HL-60 (cell line): ENCODE data around the gene LRRIQ3.

Experiments
- GABPA ChIP-seq: IDR thresholded peaks from 2 replicates; pipeline ENCODE4 v1.6.1; 2012; ENCODE audit warnings: low read depth
- POLR2AphosphoS5 ChIP-seq: IDR thresholded peaks from 2 replicates; pipeline ENCODE4 v1.6.1; 2012; ENCODE audit warnings: low read depth
- SPI1 ChIP-seq: IDR thresholded peaks from 2 replicates; pipeline ENCODE4 v1.6.1; 2012; ENCODE audit warnings: low read depth, mild to moderate bottlenecking, borderline replicate concordance
- TF ChIP-seq, protein P1 (sequence below): IDR thresholded peaks from one replicate; pipeline ENCODE4 v1.5.1; 2011; ENCODE audit warnings: low read length, control low read depth, inconsistent platforms; ENCODE audit not compliant: insufficient read depth
- TF ChIP-seq, protein P2 (sequence below): IDR thresholded peaks from 2 replicates; pipeline ENCODE4 v1.6.1; 2012; ENCODE audit warnings: low read depth; ENCODE audit not compliant: insufficient replicate concordance

DNA sequence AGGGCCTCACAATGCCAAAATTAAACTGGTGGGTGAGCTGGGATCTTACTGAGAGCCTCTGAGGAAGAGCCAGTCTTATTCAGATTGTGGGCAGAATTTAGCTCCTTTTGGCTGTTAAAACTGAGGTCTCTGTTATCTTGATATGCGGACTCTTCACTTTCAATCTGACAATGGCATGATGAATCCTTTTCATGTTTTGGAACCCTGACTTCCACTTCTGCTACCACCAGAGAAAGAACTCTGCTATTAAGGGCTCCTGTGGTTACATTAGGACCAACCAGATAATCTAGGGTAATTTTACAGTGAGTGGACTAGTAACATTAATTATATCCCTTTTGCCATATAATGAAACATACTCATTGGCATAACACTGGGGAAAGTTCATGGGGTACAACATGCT, 219.0 kb downstream of the LRRIQ3 start:
- TF ChIP-seq, protein P1, sequence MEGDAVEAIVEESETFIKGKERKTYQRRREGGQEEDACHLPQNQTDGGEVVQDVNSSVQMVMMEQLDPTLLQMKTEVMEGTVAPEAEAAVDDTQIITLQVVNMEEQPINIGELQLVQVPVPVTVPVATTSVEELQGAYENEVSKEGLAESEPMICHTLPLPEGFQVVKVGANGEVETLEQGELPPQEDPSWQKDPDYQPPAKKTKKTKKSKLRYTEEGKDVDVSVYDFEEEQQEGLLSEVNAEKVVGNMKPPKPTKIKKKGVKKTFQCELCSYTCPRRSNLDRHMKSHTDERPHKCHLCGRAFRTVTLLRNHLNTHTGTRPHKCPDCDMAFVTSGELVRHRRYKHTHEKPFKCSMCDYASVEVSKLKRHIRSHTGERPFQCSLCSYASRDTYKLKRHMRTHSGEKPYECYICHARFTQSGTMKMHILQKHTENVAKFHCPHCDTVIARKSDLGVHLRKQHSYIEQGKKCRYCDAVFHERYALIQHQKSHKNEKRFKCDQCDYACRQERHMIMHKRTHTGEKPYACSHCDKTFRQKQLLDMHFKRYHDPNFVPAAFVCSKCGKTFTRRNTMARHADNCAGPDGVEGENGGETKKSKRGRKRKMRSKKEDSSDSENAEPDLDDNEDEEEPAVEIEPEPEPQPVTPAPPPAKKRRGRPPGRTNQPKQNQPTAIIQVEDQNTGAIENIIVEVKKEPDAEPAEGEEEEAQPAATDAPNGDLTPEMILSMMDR: no peak
- TF ChIP-seq GABPA: no peak
- no peak for TF ChIP-seq POLR2AphosphoS5
- TF ChIP-seq, protein P2, sequence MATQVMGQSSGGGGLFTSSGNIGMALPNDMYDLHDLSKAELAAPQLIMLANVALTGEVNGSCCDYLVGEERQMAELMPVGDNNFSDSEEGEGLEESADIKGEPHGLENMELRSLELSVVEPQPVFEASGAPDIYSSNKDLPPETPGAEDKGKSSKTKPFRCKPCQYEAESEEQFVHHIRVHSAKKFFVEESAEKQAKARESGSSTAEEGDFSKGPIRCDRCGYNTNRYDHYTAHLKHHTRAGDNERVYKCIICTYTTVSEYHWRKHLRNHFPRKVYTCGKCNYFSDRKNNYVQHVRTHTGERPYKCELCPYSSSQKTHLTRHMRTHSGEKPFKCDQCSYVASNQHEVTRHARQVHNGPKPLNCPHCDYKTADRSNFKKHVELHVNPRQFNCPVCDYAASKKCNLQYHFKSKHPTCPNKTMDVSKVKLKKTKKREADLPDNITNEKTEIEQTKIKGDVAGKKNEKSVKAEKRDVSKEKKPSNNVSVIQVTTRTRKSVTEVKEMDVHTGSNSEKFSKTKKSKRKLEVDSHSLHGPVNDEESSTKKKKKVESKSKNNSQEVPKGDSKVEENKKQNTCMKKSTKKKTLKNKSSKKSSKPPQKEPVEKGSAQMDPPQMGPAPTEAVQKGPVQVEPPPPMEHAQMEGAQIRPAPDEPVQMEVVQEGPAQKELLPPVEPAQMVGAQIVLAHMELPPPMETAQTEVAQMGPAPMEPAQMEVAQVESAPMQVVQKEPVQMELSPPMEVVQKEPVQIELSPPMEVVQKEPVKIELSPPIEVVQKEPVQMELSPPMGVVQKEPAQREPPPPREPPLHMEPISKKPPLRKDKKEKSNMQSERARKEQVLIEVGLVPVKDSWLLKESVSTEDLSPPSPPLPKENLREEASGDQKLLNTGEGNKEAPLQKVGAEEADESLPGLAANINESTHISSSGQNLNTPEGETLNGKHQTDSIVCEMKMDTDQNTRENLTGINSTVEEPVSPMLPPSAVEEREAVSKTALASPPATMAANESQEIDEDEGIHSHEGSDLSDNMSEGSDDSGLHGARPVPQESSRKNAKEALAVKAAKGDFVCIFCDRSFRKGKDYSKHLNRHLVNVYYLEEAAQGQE: no peak
- TF ChIP-seq SPI1: no peak
